Measurements from ENCODE around the gene TRIM14. TPM values are rescaled to one million over a fixed set of nuclear protein-coding genes. Genes with fewer than 3 reads are reported as not detected.

Gene TRIM14
- total and polyA plus RNA-seq, 2 of the 13 experiments (the other 11 are each of a cell fraction or from before 2014, with no cell fraction given), result 9.2 to 13.0 TPM

- in situ Hi-C loops (cut with HindIII; ENCODE audit: extremely low pct_ligation_motif_present, low pct_unique_long_range_greater_than_20kb) (no loop called here), intact Hi-C loops (cut with micrococcal nuclease; ENCODE audit: unreplicated experiment) (no loop called here)
- no TSS peak for BruUV-seq (replicated peaks)
- H3K9ac ChIP-seq (ENCODE audit: insufficient read depth, low read depth, low read length), result no peak overlapping the region
- H3K27ac ChIP-seq (ENCODE audit: extremely low read length, insufficient read depth, low read length), result no peak overlapping the region
- ATAC-seq (no peak), DNase-seq (ENCODE audit: low spot score) (no peak), FAIRE-seq (no peak)
- WGBS (ENCODE audit: low lambda C conversion rate), result 90% methylated on average over 5 of the region's 5 CpGs
- H3K4me2 ChIP-seq (ENCODE audit: low read depth, low read length), result no peak overlapping the region
- no peaks in the 10 kb centered on the region for H3K79me2 ChIP-seq (ENCODE audit: insufficient read depth, low read length)
- CTCF ChIA-PET (ENCODE audit: low intra/inter-chr PET ratio, low total read pairs), result no interaction called here
- H3K9me3 ChIP-seq (ENCODE audit: low read length), result no peaks in the 10 kb centered on the region
- H3K4me3 ChIP-seq (replicated peaks in 1 of 3; ENCODE audit: insufficient read depth in 1 of 3, low read depth in 2 of 3, low read length in 3 of 3), result no peak overlapping the region
- POLR2A ChIA-PET, result no interaction called here
- peaks cover 14% of the 10 kb centered on the region for H3K4me1 ChIP-seq (ENCODE audit: insufficient read depth, low read length)
- H4K20me1 ChIP-seq (ENCODE audit: insufficient read depth, low read length), result no peaks in the 10 kb centered on the region
- H3K36me3 ChIP-seq (replicated peaks in 1 of 2; ENCODE audit: control insufficient read depth in 1 of 2, insufficient read depth in 2 of 2, low read length in 2 of 2), result peaks cover 14 to 39% of the 10 kb centered on the region in 2 experiments
- no peak for TF ChIP-seq NR2F1 (CRISPR knock-in tag; IDR thresholded peaks at IDR 0.05)
- no peak for TF ChIP-seq NKX3-1 (CRISPR knock-in tag; IDR thresholded peaks at IDR 0.05)
- TF ChIP-seq ZNF333 (CRISPR knock-in tag; IDR thresholded peaks at IDR 0.05; ENCODE audit: borderline replicate concordance), result no peak
- TF ChIP-seq POLR2G (IDR thresholded peaks at IDR 0.05; ENCODE audit: low read depth, low read length), result no peak
- no peak for TF ChIP-seq RORA (CRISPR knock-in tag; IDR thresholded peaks at IDR 0.05)
- no peak for TF ChIP-seq JDP2 (CRISPR knock-in tag; IDR thresholded peaks at IDR 0.05; ENCODE audit: borderline replicate concordance)
- no peak for TF ChIP-seq PCBP1 (IDR thresholded peaks at IDR 0.05; ENCODE audit: borderline replicate concordance, low read depth, low read length)
- no peak for TF ChIP-seq ZBED4 (CRISPR knock-in tag; IDR thresholded peaks at IDR 0.05; ENCODE audit: borderline replicate concordance)
- TF ChIP-seq ZSCAN12 (CRISPR knock-in tag; IDR thresholded peaks at IDR 0.05), result no peak
- no peak for TF ChIP-seq ZNF563 (CRISPR knock-in tag; IDR thresholded peaks at IDR 0.05)
- TF ChIP-seq ZNF891 (CRISPR knock-in tag; IDR thresholded peaks at IDR 0.05), result no peak
- TF ChIP-seq IKZF1 (IDR thresholded peaks at IDR 0.05), result no peak
- no peak for TF ChIP-seq KLF12 (CRISPR knock-in tag; IDR thresholded peaks at IDR 0.05; ENCODE audit: borderline replicate concordance)
- TF ChIP-seq ZNF713 (CRISPR knock-in tag; IDR thresholded peaks at IDR 0.05), result no peak
- no peak for TF ChIP-seq ZNF264 (CRISPR knock-in tag; IDR thresholded peaks at IDR 0.05)
- no peak for TF ChIP-seq REST (IDR thresholded peaks at IDR 0.05; ENCODE audit: borderline replicate concordance in 1 of 2, low read depth in 1 of 2, low read length in 2 of 2)
- H3K27me3 ChIP-seq (ENCODE audit: control insufficient read depth in 1 of 2, insufficient read depth in 2 of 2, low read length in 2 of 2), result no peaks in the 10 kb centered on the region
- no peak overlapping the region for H2AFZ ChIP-seq (ENCODE audit: low read length)
Measured at GRCh38 chr9:98096091-98096490, 22.9 kb downstream of the TRIM14 start.

All from HepG2 (cell line).